ENCODE results near the gene DTX2.
"Not testable (repeated sequence)": the region's sequence is repeated elsewhere in the genome, so short reads cannot be mapped to it uniquely, and the experiment has no call there.

Gene DTX2

GRCh38 chr7:76513817-76514799, 52.6 kb downstream of the DTX2 start:
- no peak for DNase-seq

- DNase-seq: no peak
Measured at GRCh38 chr7:76514926-76515771, 53.6 kb downstream of the DTX2 start.

- DNase-seq: no peak
Measured at GRCh38 chr7:76515999-76516443, 54.5 kb downstream of the DTX2 start.

DNA sequence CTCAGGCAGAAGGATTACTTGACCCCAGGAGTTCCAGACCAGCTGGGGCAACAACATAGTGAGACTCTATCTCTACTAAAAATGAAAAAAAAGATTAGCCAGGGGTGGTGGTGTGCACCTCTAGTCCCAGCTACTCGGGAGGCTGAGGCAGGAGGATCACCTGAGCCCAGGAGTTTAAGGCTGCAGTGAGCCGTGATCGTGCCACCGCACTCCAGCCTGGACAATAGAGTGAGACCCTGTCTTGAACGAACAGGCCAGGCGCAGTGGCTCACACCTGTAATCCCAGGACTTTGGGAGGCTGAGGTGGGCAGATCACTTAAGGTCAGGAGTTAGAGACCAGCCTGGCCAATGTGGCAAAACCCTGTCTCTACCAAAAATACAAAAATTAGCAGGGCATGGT, 55.4 kb downstream of the DTX2 start:
- DNase-seq: not testable (repeated sequence)

GRCh38 chr7:76526183-76526582, 64.7 kb downstream of the DTX2 start:
- not testable (repeated sequence) for DNase-seq

DNA sequence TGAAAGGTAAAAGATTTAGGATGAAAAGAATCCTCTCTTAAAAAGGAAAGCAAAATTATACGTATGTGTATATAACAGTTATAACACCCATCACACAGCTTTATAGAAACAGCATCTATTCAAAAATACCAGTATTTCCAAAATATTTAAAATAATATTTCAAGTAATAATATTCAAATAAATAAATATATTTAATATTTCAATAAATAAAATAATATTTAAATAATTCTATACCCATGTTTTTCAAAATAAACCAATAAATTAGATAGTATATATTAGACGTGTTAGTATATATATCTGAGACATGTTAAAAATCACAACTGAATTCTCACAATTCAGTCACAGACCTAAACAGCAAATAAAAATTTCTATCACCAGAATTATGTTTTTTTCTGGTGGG, 70.1 kb downstream of the DTX2 start:
- DNase-seq: not testable (repeated sequence)

- not testable (repeated sequence) for DNase-seq
Measured at GRCh38 chr7:76543197-76543596, 81.7 kb downstream of the DTX2 start, which contains the start of gene SPDYE16. Gene SPDYE16 (minus strand): TSS chr7:76543297. CDS start chr7:76541459, 1,838 bp downstream.

DNA sequence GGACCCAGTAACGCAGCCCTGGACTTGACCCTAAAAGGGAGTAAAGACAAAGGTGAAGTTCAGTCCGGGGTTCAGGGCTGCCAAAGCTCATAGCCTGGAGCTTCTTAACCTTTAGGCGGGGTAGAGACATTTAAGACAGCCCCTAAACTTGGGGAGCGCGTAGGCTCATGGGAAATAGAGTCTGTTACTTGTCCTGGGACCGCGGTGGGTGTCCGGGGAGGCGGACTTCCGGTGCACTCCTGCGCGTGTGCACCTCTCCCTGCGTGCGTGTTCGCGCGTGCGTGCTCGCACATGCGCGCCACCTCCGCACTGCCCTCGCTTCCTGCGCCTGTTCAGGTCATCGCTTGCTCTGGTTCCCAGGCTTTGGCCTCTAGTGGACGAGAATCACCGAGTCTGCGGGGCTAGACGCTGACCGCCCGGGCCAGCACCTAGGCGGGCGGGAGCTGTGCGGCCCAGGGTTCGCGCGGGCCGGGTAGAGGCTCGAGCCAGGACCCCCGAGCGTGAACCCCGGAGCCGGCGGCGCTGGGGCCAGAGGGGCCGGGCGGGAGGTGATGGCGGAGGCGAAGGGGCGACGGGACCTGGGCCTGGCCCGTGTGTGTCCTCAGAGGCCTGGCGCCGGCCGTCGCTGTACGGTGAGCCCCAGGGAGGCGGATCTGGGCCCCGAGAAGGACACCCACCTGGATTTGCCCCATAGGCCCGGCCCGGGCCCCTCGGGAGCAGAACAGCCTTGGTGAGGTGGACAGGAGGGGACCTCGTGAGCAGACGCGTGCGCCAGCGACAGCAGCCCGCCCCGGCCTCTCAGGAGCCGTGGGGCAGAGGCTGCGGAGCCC, 87.7 kb downstream of the DTX2 start:
- DNase-seq: not testable (repeated sequence)

DNA sequence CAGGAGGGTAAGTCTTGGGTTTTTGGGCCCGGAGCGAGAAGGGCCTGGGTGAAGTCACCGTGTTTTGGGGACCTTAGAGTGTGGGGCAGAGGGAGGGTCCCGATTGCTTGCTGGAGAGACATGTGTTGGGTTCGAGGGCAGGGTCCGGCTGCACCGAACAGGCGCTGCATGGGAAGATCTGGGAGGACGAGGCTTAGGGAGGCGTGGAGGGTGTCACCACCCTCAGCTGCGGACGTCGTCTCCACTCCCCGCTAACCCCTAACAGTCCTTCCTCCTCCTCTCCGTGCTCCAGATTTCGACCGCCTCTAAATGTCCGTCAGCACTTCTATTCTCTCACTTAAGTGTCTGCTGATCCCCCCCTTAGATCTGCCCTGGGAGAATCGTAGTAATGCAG, 88.3 kb downstream of the DTX2 start:
- not testable (repeated sequence) for DNase-seq

GRCh38 chr7:76551992-76552391, 90.5 kb downstream of the DTX2 start:
- not testable (repeated sequence) for DNase-seq

All from NCI-H2107 (cell line).